ENCODE measurements around the gene TBL1X. TPM values are rescaled to one million over a fixed set of nuclear protein-coding genes. Genes with fewer than 3 reads are reported as not detected.

TBL1X gene
- total and polyA plus RNA-seq, 7 donors: 2.0 to 17.6 (median 7.8) TPM

DNA sequence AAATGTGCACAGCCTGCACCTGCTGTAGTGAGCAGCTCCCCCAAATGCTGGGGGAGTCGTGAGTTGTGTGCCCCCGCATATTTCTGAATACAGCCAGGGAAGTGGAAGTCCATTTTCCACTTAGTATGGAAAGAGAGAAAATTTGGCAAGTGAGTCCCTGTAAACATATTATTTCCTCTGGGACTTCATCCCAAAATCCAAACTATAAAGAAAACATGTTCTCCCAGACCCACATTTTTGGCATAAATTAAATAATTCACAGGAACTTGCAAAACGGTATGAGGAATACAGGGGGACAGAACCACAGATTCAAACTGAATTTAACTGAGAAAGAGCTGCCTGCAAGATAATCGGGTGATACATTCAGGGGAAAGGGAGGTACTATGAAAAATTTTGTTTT lies 193.6 kb downstream of the TBL1X start:
- no peak for DNase-seq
- Histone ChIP-seq H3K9me3 (no peaks in the 10 kb centered on the region), H3K27ac (no peak overlapping the region), H3K4me3 (no peak overlapping the region), H3K27me3 (ENCODE audit: insufficient read depth in 3 of 3, low read length in 2 of 3) (no peaks in the 10 kb centered on the region), H3K36me3 (ENCODE audit: insufficient read depth in 1 of 2, low read depth in 1 of 2) (peaks cover 0 to 4% of the 10 kb centered on the region in 2 donors), H3K4me1 (no peaks in the 10 kb centered on the region)
- no peak for ATAC-seq
- intact Hi-C loops (cut with DNase I): loop anchor here in 1 of 2 donors (10.0 kb wide), 1 partner anchor 194 kb away; the partner anchor contains the start of gene TBL1X
- 64 to 69% (median 66%) methylated on average over 4 of the region's 4 CpGs for WGBS, 3 donors
- TF ChIP-seq, protein P1, sequence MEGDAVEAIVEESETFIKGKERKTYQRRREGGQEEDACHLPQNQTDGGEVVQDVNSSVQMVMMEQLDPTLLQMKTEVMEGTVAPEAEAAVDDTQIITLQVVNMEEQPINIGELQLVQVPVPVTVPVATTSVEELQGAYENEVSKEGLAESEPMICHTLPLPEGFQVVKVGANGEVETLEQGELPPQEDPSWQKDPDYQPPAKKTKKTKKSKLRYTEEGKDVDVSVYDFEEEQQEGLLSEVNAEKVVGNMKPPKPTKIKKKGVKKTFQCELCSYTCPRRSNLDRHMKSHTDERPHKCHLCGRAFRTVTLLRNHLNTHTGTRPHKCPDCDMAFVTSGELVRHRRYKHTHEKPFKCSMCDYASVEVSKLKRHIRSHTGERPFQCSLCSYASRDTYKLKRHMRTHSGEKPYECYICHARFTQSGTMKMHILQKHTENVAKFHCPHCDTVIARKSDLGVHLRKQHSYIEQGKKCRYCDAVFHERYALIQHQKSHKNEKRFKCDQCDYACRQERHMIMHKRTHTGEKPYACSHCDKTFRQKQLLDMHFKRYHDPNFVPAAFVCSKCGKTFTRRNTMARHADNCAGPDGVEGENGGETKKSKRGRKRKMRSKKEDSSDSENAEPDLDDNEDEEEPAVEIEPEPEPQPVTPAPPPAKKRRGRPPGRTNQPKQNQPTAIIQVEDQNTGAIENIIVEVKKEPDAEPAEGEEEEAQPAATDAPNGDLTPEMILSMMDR (IDR thresholded peaks at IDR 0.05): no peak

DNA sequence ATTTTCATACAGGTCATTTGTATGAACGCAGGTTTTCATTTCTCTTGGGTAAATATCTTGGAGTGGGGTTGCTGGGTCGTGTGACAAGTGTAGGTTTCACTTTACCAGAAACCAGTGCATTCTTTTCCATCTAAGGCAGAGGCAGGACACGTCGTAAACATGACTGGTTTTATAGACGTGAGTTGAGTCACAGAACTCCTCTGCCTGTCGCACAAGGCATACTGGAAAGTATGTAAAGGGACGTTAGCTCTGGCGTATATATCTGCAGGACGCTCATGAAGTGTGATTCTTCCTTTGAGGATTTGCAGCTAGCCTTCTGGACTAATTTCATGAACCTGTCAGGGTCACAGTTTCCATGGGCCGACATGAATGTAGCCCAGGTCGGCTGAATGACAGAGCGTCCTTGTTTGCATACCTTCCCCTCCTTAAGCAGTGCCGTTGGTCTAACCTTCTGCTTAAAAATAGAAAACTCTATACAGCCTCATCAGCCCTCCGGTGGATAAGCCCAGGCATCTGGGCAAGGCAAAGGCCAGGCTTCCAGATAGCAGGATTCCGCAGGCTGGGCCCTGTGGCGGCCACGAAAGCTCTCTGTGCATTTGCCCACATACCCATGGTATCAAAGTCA lies 194.8 kb downstream of the TBL1X start:
- intact Hi-C loops (cut with DNase I): loop anchor here in 1 of 2 donors (10.0 kb wide), 1 partner anchor 195 kb away; the partner anchor contains the start of gene TBL1X
- H3K36me3 ChIP-seq (ENCODE audit: insufficient read depth in 1 of 2, low read depth in 1 of 2): peaks cover 0 to 4% of the 10 kb centered on the region in 2 donors
- WGBS, 3 donors: 75 to 91% (median 86%) methylated on average over 17 of the region's 17 CpGs
- no peaks in the 10 kb centered on the region for H3K9me3 ChIP-seq
- ATAC-seq: no peak
- DNase-seq: no peak
- no peaks in the 10 kb centered on the region for H3K4me1 ChIP-seq
- no peak overlapping the region for H3K4me3 ChIP-seq
- H3K27me3 ChIP-seq (ENCODE audit: insufficient read depth in 3 of 3, low read length in 2 of 3): no peaks in the 10 kb centered on the region
- no peak overlapping the region for H3K27ac ChIP-seq
- TF ChIP-seq, protein P1 (IDR thresholded peaks at IDR 0.05): no peak

DNA sequence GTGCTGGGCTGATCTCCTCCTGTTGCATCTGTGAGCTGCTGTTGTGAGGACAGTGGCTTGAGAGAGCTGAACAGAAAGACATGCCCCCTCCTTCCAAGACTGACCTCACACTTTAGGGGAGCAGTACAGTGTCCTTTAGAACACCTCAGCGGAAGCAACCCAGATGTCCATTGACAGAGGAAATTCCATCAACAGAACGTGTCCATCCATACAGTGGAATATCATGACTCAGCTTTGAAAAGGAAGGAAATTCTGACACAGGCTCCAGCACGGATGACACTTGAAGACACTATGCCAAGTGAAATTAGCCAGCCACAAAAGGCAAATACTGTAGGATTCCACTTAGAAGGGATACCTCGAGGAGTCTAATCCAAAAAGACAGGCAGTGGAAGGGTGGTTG lies 197.3 kb downstream of the TBL1X start:
- intact Hi-C loops (cut with DNase I): no loop called here
- H3K36me3 ChIP-seq (ENCODE audit: insufficient read depth in 1 of 2, low read depth in 1 of 2): no peaks in the 10 kb centered on the region
- no peak for DNase-seq
- H3K27ac ChIP-seq: no peak overlapping the region
- H3K4me1 ChIP-seq: no peaks in the 10 kb centered on the region
- no peak for ATAC-seq
- H3K4me3 ChIP-seq: no peak overlapping the region
- TF ChIP-seq, protein P1 (IDR thresholded peaks at IDR 0.05): no peak
- no peaks in the 10 kb centered on the region for H3K27me3 ChIP-seq (ENCODE audit: insufficient read depth in 3 of 3, low read length in 2 of 3)
- 46 to 72% (median 69%) methylated on average over 4 of the region's 4 CpGs for WGBS, 3 donors
- no peaks in the 10 kb centered on the region for H3K9me3 ChIP-seq

DNA sequence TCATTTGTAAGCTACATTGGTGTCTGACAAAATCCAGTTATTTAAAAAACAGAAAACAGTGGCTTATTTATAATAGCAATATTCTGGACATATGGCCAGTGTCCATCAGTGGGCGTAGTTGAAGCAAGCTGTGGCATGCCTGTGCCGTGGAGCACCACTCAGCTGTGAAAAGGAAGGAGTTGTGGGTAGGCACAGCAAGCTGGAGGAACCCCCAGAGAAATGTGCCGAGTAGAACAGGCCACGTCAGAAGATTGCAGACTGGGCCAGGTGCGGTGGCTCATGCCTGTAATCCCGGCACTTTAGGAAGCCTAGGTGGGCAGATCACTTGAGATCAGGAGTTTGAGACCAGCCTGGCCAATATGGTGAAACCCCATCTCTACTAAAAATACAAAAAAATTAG lies 198.4 kb downstream of the TBL1X start:
- DNase-seq (no peak), ATAC-seq (no peak)
- Histone ChIP-seq H3K4me1 (no peaks in the 10 kb centered on the region), H3K36me3 (ENCODE audit: insufficient read depth in 1 of 2, low read depth in 1 of 2) (no peaks in the 10 kb centered on the region), H3K4me3 (no peak overlapping the region), H3K9me3 (no peaks in the 10 kb centered on the region), H3K27ac (no peak overlapping the region), H3K27me3 (ENCODE audit: insufficient read depth in 3 of 3, low read length in 2 of 3) (no peaks in the 10 kb centered on the region)
- WGBS, 3 donors: 92 to 99% (median 96%) methylated on average over 6 of the region's 6 CpGs
- intact Hi-C loops (cut with DNase I): no loop called here
- TF ChIP-seq, protein P1 (IDR thresholded peaks at IDR 0.05): no peak

DNA sequence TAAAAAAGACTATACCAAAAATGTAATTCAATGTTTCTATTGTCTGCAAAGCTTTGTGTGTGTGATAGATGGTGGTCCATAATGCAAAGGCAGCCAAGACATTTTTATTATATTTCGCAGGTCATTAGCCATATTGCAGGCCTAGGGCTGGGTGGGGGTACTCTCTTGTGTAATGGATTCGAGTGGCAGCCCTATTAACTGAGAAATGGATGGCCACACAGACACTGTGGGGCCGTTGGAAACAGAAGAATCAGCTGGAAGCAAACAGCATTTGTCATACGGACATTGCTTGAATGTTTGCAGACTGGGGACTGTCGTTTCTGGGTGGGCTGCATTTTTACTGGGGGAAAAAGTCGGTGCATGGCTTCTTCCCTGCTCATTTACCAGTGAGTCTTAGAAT lies 199.4 kb downstream of the TBL1X start:
- ATAC-seq: no peak
- H3K27ac ChIP-seq: no peak overlapping the region
- no peaks in the 10 kb centered on the region for H3K9me3 ChIP-seq
- no peaks in the 10 kb centered on the region for H3K36me3 ChIP-seq (ENCODE audit: insufficient read depth in 1 of 2, low read depth in 1 of 2)
- WGBS, 3 donors: 62 to 79% (median 70%) methylated on average over 6 of the region's 6 CpGs
- no peaks in the 10 kb centered on the region for H3K27me3 ChIP-seq (ENCODE audit: insufficient read depth in 3 of 3, low read length in 2 of 3)
- no peak overlapping the region for H3K4me3 ChIP-seq
- TF ChIP-seq, protein P1 (IDR thresholded peaks at IDR 0.05): no peak
- intact Hi-C loops (cut with DNase I): no loop called here
- H3K4me1 ChIP-seq: no peaks in the 10 kb centered on the region
- no peak for DNase-seq
